Gastroesophageal sphincter (tissue), 4 donors: ENCODE results near the gene TNRC6B. TPM values are rescaled to one million over a fixed set of nuclear protein-coding genes. Genes with fewer than 3 reads are reported as not detected.
"Not testable (repeated sequence)": the region's sequence is repeated elsewhere in the genome, so short reads cannot be mapped to it uniquely, and the experiment has no call there.

ENCODE experiments used
- ATAC-seq: fragments of 150-250 bp; one replicate; pipeline ENCODE4 v1.9.1; 2016; ENCODE audit warnings: mild to moderate bottlenecking, moderate library complexity
- H3K27ac ChIP-seq, 4 donors: fragments of 200-600 bp; sonication (generic) in 3 of 4; 1 replicate in 3 of 4; 2 replicates in 1 of 4; pipeline ENCODE4 v1.5.1; 2016 to 2019
- H3K27me3 ChIP-seq: fragments of 200-600 bp; sonication (generic); one replicate; pipeline ENCODE4 v1.5.1; 2019
- H3K36me3 ChIP-seq, 2 donors: fragments of 200-600 bp; sonication (generic); one replicate each; pipeline ENCODE4 v1.5.1; 2019; ENCODE audit warnings: control low read depth in 1 of 2
- H3K4me1 ChIP-seq, 3 donors: fragments of 200-600 bp; sonication (generic); 1 replicate in 2 of 3; 2 replicates in 1 of 3; pipeline ENCODE4 v1.5.1; 2016 to 2019; ENCODE audit warnings: control low read depth in 2 of 3
- H3K4me3 ChIP-seq, 2 donors: fragments of 200-600 bp; sonication (generic); one replicate each; pipeline ENCODE4 v1.5.1; 2019; ENCODE audit warnings: mild to moderate bottlenecking in 1 of 2, moderate library complexity in 1 of 2
- H3K9me3 ChIP-seq, 3 donors: fragments of 200-600 bp; sonication (generic); one replicate each; pipeline ENCODE4 v1.5.1; 2017 to 2019; ENCODE audit warnings: control low read depth in 2 of 3
- CTCF ChIP-seq, 4 experiments: fragments of 200-600 bp in 2 of 4; fragments of 450-650 bp in 2 of 4; sonication (generic) in 1 of 4; IDR thresholded peaks; one replicate each; pipeline ENCODE4 v1.5.1; 2017 to 2019; ENCODE audit warnings: antibody characterized with exemption in 4 of 4, mild to moderate bottlenecking in 2 of 4, moderate library complexity in 2 of 4
- EP300 ChIP-seq: sonication (generic); formaldehyde crosslinking; IDR thresholded peaks from one replicate; pipeline ENCODE4 v1.6.1; 2017; ENCODE audit warnings: antibody characterized with exemption, mild to moderate bottlenecking
- POLR2A ChIP-seq, 2 donors: fragments of 450-650 bp; IDR thresholded peaks; one replicate each; pipeline ENCODE4 v1.6.1; 2017; ENCODE audit warnings: antibody characterized with exemption in 2 of 2, mild to moderate bottlenecking in 2 of 2, moderate library complexity in 1 of 2
- POLR2AphosphoS5 ChIP-seq: sonication (generic); formaldehyde crosslinking; IDR thresholded peaks from one replicate; pipeline ENCODE4 v1.6.1; 2017; ENCODE audit warnings: antibody characterized with exemption
- WGBS, 2 donors: methylation state at CpG; one replicate each; pipeline ENCODE4 v1.1.5; 2018; ENCODE audit warnings: low coverage in 1 of 2; 5-methylcytosine and 5-hydroxymethylcytosine counted together
- total RNA-seq, 4 donors: library from RNA; depleted of rRNA; stranded (reverse); fragments of >200 nt; gene quantifications; one replicate each; pipeline ENCODE4 v1.1.0, GENCODE V29; 2016

TNRC6B gene
- total RNA-seq, 4 donors from 2014 or later = 32.4 to 71.2 (median 60.7) TPM

GRCh38 chr22:40181323-40181722 is 3.6 kb downstream of the TNRC6B start:
- TF ChIP-seq CTCF (IDR thresholded peaks at IDR 0.05) (no peak), POLR2A (IDR thresholded peaks at IDR 0.05) (no peak), POLR2AphosphoS5 (no peak), EP300 (no peak)
- ATAC-seq = no peak
- Histone ChIP-seq H3K36me3 (no peaks in the 10 kb centered on the region), H3K27ac (peak overlapping the region in 3 of 4 donors; percentile 70 to 79 (median 74)), H3K4me3 (no peak overlapping the region), H3K27me3 (no peaks in the 10 kb centered on the region), H3K9me3 (no peaks in the 10 kb centered on the region), H3K4me1 (peaks cover 23 to 89% (median 28%) of the 10 kb centered on the region in 3 donors)
- 65% methylated on average over 2 to 3 of the region's 3 CpGs for WGBS, 2 donors

- peaks cover 13 to 84% (median 19%) of the 10 kb centered on the region in 3 donors for H3K4me1 ChIP-seq
- no peaks in the 10 kb centered on the region for H3K9me3 ChIP-seq
- H3K4me3 ChIP-seq = no peak overlapping the region
- no peak for TF ChIP-seq POLR2A (IDR thresholded peaks at IDR 0.05)
- TF ChIP-seq CTCF (IDR thresholded peaks at IDR 0.05) = no peak
- no peak for TF ChIP-seq POLR2AphosphoS5
- TF ChIP-seq EP300 = no peak
- H3K27ac ChIP-seq = peak overlapping the region in 3 of 4 donors; percentile 62 to 74 (median 70)
- H3K36me3 ChIP-seq = no peaks in the 10 kb centered on the region
- no peak for ATAC-seq
- H3K27me3 ChIP-seq = no peaks in the 10 kb centered on the region
- 39 to 58% methylated on average over 4 of the region's 4 CpGs for WGBS, 2 donors
Measured at GRCh38 chr22:40182231-40182835, 4.6 kb downstream of the TNRC6B start.

GRCh38 chr22:40183029-40183581 is 5.4 kb downstream of the TNRC6B start:
- Histone ChIP-seq H3K27me3 (no peaks in the 10 kb centered on the region), H3K4me1 (peaks cover 13 to 89% (median 19%) of the 10 kb centered on the region in 3 donors), H3K9me3 (no peaks in the 10 kb centered on the region), H3K36me3 (no peaks in the 10 kb centered on the region), H3K4me3 (no peak overlapping the region), H3K27ac (peak overlapping the region; percentile 62 to 74 (median 72))
- ATAC-seq = peak; percentile 67
- TF ChIP-seq POLR2A (IDR thresholded peaks at IDR 0.05) (no peak), EP300 (no peak), POLR2AphosphoS5 (peak; percentile 9), CTCF (IDR thresholded peaks at IDR 0.05) (no peak)
- 17 to 24% methylated on average over 9 of the region's 9 CpGs for WGBS, 2 donors

- H3K4me1 ChIP-seq = peaks cover 13 to 91% (median 19%) of the 10 kb centered on the region in 3 donors
- H3K27ac ChIP-seq = peak overlapping the region in 3 of 4 donors; percentile 25 to 74 (median 70)
- H3K4me3 ChIP-seq, H3K9me3 ChIP-seq, H3K36me3 ChIP-seq, ATAC-seq, H3K27me3 ChIP-seq: not testable (repeated sequence)
- WGBS, 2 donors = 43 to 58% methylated on average over 11 to 13 of the region's 13 CpGs
Measured at GRCh38 chr22:40183603-40184002, 5.9 kb downstream of the TNRC6B start.

GRCh38 chr22:40187389-40187788 is 9.7 kb downstream of the TNRC6B start:
- TF ChIP-seq CTCF (IDR thresholded peaks at IDR 0.05) (no peak), EP300 (no peak), POLR2AphosphoS5 (no peak), POLR2A (IDR thresholded peaks at IDR 0.05) (no peak)
- Histone ChIP-seq H3K4me1 (peaks cover 19 to 91% (median 25%) of the 10 kb centered on the region in 3 donors), H3K27me3 (no peaks in the 10 kb centered on the region), H3K27ac (no peak overlapping the region), H3K4me3 (no peak overlapping the region), H3K9me3 (no peaks in the 10 kb centered on the region), H3K36me3 (no peaks in the 10 kb centered on the region)
- 66 to 100% methylated on average over 1 to 7 of the region's 7 CpGs for WGBS, 2 donors
- no peak for ATAC-seq
